K562 (cell line): ENCODE data around the gene TEDC1. TPM values are rescaled to one million over a fixed set of nuclear protein-coding genes. Genes with fewer than 3 reads are reported as not detected.

Experiments
- CTCFL ChIP-seq: IDR thresholded peaks from 2 replicates; pipeline ENCODE4 v1.6.1; 2011; ENCODE audit warnings: borderline replicate concordance, low read depth, mild to moderate bottlenecking, moderate library complexity, low read length; ENCODE audit not compliant: insufficient read depth, poor library complexity, severe bottlenecking
- NFIC ChIP-seq: fragments of 450-650 bp; IDR thresholded peaks from 2 replicates; pipeline ENCODE4 v1.6.1; 2017; ENCODE audit warnings: mild to moderate bottlenecking, inconsistent platforms
- SMARCA5 ChIP-seq: fragments of 450-650 bp; IDR thresholded peaks from 2 replicates; pipeline ENCODE4 v1.6.1; 2016
- ZNF324 ChIP-seq: fragments of 250-450 bp; sonication (Bioruptor Pico); IDR thresholded peaks from 2 replicates; pipeline ENCODE4 v1.4.0; 2020; ENCODE audit warnings: mild to moderate bottlenecking
- ZNF717 ChIP-seq: fragments of 250-450 bp; sonication (Bioruptor Pico); IDR thresholded peaks from 2 replicates; pipeline ENCODE4 v1.5.0; 2021
- polyA plus RNA-seq, 8 experiments: library from polyadenylated mRNA; depleted of rRNA in 4 of 8; stranded (reverse) in 5 of 8; unstranded in 3 of 8; fragments of >200 nt; fragmentation: Nextera tagmentation in 2 of 8; fragmentation: Illumina TruSeq in 1 of 8; extraction: Ambion mirVana in 2 of 8; extraction: Trizol in 1 of 8; gene quantifications; 2 replicates each; pipeline versions ENCODE4 v1.2.1 to v1.2.3, GENCODE V29; 2011 to 2014; ENCODE audit warnings: inconsistent platforms in 1 of 8, missing spikeins in 1 of 8
- total RNA-seq, 7 experiments: library from RNA; depleted of rRNA in 6 of 7; stranded (reverse); fragments of >200 nt in 6 of 7; fragmentation: Illumina TruSeq in 2 of 7; extraction: Trizol in 2 of 7; gene quantifications; 2 replicates each; pipeline versions ENCODE4 v1.2.1 to v1.2.3, GENCODE V29; 2011 to 2021; ENCODE audit warnings: low replicate concordance in 1 of 7
- TF ChIP-seq, protein P1 (sequence below): fragments of 450-650 bp; IDR thresholded peaks from 2 replicates; pipeline ENCODE4 v1.6.1; 2017; ENCODE audit warnings: antibody characterized with exemption, mild to moderate bottlenecking
- TF ChIP-seq, protein P2 (sequence below): fragments of 250-450 bp; sonication (Bioruptor Pico); IDR thresholded peaks from 2 replicates; pipeline ENCODE4 v1.5.0; 2021

Gene TEDC1
- total and polyA plus RNA-seq, 9 of the 15 experiments (the other 6 are each of a cell fraction or from before 2014, with no cell fraction given) = 0.21 to 28.3 (median 5.9) TPM

DNA sequence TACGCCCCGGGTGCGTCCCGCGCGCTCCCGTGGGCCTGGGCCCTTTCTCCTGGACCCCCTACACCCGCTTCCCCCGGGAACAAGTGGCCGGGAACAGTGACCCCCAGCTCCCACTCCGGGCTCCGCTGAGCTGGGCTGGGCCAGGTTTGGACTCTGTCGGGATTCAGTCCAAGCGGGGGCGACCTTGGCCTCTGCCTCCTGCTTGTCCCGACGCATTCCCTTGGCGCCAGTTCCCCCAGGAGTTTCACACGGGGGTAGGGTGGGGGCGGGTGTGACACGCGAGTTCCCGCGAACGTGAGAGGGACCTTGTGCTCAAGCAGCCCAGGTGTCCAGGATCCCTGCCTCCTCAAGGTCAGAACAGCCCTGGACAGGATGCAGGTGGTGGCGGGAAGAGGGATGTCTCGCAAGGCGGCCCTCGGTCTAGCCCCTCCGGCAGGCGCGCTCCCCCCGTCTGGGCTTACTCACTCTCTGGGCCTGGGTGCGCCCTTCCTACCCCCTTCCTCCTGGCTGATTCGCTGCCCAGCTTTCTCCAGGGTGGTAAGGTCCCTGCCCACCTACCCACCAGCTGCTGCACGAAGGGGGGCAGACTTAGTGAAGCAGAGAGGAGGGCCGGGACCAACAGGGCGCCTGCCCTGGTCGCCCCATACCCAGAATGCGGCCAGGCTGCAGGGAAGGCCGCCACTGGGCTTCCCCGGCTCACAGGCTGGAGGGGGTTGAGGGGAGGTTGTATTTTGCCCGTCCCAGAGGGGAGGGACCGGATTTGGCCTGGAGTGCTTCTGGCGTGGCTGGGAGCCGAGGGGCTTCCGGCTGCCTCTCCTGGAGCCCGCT is 15.6 kb upstream of the TEDC1 start (continued):
- TF ChIP-seq, protein P1, sequence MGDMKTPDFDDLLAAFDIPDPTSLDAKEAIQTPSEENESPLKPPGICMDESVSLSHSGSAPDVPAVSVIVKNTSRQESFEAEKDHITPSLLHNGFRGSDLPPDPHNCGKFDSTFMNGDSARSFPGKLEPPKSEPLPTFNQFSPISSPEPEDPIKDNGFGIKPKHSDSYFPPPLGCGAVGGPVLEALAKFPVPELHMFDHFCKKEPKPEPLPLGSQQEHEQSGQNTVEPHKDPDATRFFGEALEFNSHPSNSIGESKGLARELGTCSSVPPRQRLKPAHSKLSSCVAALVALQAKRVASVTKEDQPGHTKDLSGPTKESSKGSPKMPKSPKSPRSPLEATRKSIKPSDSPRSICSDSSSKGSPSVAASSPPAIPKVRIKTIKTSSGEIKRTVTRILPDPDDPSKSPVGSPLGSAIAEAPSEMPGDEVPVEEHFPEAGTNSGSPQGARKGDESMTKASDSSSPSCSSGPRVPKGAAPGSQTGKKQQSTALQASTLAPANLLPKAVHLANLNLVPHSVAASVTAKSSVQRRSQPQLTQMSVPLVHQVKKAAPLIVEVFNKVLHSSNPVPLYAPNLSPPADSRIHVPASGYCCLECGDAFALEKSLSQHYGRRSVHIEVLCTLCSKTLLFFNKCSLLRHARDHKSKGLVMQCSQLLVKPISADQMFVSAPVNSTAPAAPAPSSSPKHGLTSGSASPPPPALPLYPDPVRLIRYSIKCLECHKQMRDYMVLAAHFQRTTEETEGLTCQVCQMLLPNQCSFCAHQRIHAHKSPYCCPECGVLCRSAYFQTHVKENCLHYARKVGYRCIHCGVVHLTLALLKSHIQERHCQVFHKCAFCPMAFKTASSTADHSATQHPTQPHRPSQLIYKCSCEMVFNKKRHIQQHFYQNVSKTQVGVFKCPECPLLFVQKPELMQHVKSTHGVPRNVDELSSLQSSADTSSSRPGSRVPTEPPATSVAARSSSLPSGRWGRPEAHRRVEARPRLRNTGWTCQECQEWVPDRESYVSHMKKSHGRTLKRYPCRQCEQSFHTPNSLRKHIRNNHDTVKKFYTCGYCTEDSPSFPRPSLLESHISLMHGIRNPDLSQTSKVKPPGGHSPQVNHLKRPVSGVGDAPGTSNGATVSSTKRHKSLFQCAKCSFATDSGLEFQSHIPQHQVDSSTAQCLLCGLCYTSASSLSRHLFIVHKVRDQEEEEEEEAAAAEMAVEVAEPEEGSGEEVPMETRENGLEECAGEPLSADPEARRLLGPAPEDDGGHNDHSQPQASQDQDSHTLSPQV = no peak
- TF ChIP-seq ZNF717 (CRISPR knock-in tag) (no peak), CTCFL (no peak), SMARCA5 (no peak), ZNF324 (CRISPR knock-in tag) (no peak), NFIC (no peak)
- TF ChIP-seq, protein P2, sequence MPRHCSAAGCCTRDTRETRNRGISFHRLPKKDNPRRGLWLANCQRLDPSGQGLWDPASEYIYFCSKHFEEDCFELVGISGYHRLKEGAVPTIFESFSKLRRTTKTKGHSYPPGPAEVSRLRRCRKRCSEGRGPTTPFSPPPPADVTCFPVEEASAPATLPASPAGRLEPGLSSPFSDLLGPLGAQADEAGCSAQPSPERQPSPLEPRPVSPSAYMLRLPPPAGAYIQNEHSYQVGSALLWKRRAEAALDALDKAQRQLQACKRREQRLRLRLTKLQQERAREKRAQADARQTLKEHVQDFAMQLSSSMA (CRISPR knock-in tag) = no peak
- TF ChIP-seq, all 486 proteins: peak for 0
